HepG2 (cell line): ENCODE results near the gene ROM1. TPM values are rescaled to one million over a fixed set of nuclear protein-coding genes. Genes with fewer than 3 reads are reported as not detected.

Experiments used
- BCL6 ChIP-seq: IDR thresholded peaks from 2 replicates; pipeline ENCODE4 v1.6.1; 2016; ENCODE audit warnings: missing genetic modification reagents, missing compliant biosample characterization
- FOXP4 ChIP-seq: sonication (generic); formaldehyde crosslinking; IDR thresholded peaks from 2 replicates; pipeline ENCODE4 v1.4.0; 2020; ENCODE audit warnings: missing genetic modification reagents
- GATAD2A ChIP-seq: IDR thresholded peaks from 2 replicates; pipeline ENCODE4 v1.6.1; 2016
- GMEB1 ChIP-seq: sonication (generic); formaldehyde crosslinking; IDR thresholded peaks from 2 replicates; pipeline ENCODE4 v1.5.1; 2020; ENCODE audit warnings: missing genetic modification reagents, mild to moderate bottlenecking, borderline replicate concordance
- MYPOP ChIP-seq: sonication (generic); formaldehyde crosslinking; IDR thresholded peaks from 2 replicates; pipeline ENCODE4 v1.8.1; 2023; ENCODE audit warnings: mild to moderate bottlenecking, moderate library complexity, missing genetic modification reagents
- NFKB2 ChIP-seq: sonication (generic); formaldehyde crosslinking; IDR thresholded peaks from 2 replicates; pipeline ENCODE4 v1.4.0; 2020; ENCODE audit warnings: missing genetic modification reagents, borderline replicate concordance
- NPAS2 ChIP-seq: sonication (generic); formaldehyde crosslinking; IDR thresholded peaks from 2 replicates; pipeline ENCODE4 v1.8.0; 2022; ENCODE audit warnings: mild to moderate bottlenecking, missing genetic modification reagents, borderline replicate concordance
- PHB2 ChIP-seq: fragments of 450-650 bp; IDR thresholded peaks from 2 replicates; pipeline ENCODE4 v1.6.1; 2018; ENCODE audit not compliant: partially characterized antibody
- SMC3 ChIP-seq: IDR thresholded peaks from 2 replicates; pipeline ENCODE4 v1.6.1; 2011; ENCODE audit warnings: low read length, improper control_type of control experiment
- TEAD2 ChIP-seq: sonication (generic); formaldehyde crosslinking; IDR thresholded peaks from 2 replicates; pipeline ENCODE4 v1.9.0; 2021; ENCODE audit warnings: missing genetic modification reagents
- ZBTB10 ChIP-seq: sonication (generic); formaldehyde crosslinking; IDR thresholded peaks from 2 replicates; pipeline ENCODE4 v1.4.0; 2020; ENCODE audit warnings: missing genetic modification reagents, borderline replicate concordance
- ZBTB42 ChIP-seq: sonication (generic); formaldehyde crosslinking; IDR thresholded peaks from 2 replicates; pipeline ENCODE4 v1.5.0; 2020; ENCODE audit warnings: mild to moderate bottlenecking, missing genetic modification reagents
- ZBTB44 ChIP-seq: sonication (generic); formaldehyde crosslinking; IDR thresholded peaks from 2 replicates; pipeline ENCODE4 v1.4.0; 2020; ENCODE audit warnings: missing genetic modification reagents
- ZBTB8A ChIP-seq: sonication (generic); formaldehyde crosslinking; IDR thresholded peaks from 2 replicates; pipeline ENCODE4 v1.4.0; 2020; ENCODE audit warnings: mild to moderate bottlenecking, low read depth, missing genetic modification reagents, borderline replicate concordance
- ZNF274 ChIP-seq: sonication (generic); formaldehyde crosslinking; IDR thresholded peaks from 2 replicates; pipeline ENCODE4 v1.5.1; 2020; ENCODE audit warnings: mild to moderate bottlenecking, missing genetic modification reagents
- ZNF552 ChIP-seq: sonication (generic); formaldehyde crosslinking; IDR thresholded peaks from 2 replicates; pipeline ENCODE4 v1.9.0; 2022; ENCODE audit warnings: missing genetic modification reagents, mild to moderate bottlenecking, borderline replicate concordance
- ZNF567 ChIP-seq: sonication (generic); formaldehyde crosslinking; IDR thresholded peaks from 2 replicates; pipeline ENCODE4 v1.8.1; 2023; ENCODE audit warnings: mild to moderate bottlenecking, missing genetic modification reagents, borderline replicate concordance
- ZNF614 ChIP-seq: IDR thresholded peaks from 2 replicates; pipeline ENCODE4 v1.6.1; 2018; ENCODE audit warnings: missing biosample characterization, missing genetic modification reagents, inconsistent platforms, borderline replicate concordance
- ZNF629 ChIP-seq: sonication (generic); formaldehyde crosslinking; conservative IDR thresholded peaks from 2 replicates; pipeline ENCODE4 v1.5.0; 2020; ENCODE audit warnings: missing genetic modification reagents
- polyA plus RNA-seq, 8 experiments: library from polyadenylated mRNA; depleted of rRNA in 3 of 8; stranded (reverse) in 7 of 8; unstranded in 1 of 8; fragments of >200 nt; fragmentation: Illumina TruSeq in 4 of 8; extraction: Trizol in 4 of 8; gene quantifications; 2 replicates each; pipeline versions ENCODE4 v1.2.1 to v1.2.3, GENCODE V29; 2011 to 2016; ENCODE audit warnings: low read depth in 4 of 8, missing spikeins in 1 of 8, mixed read lengths in 1 of 8; ENCODE audit not compliant: insufficient read depth in 1 of 8
- total RNA-seq, 5 experiments: library from RNA; depleted of rRNA; stranded (reverse); fragments of >200 nt; fragmentation: Illumina TruSeq; extraction: Trizol; gene quantifications; 2 replicates each; pipeline ENCODE4 v1.2.3, GENCODE V29; 2016; ENCODE audit warnings: low read depth in 1 of 5

The ROM1 gene
- total and polyA plus RNA-seq, 2 of the 13 experiments (the other 11 are each of a cell fraction or from before 2014, with no cell fraction given): 1.2 to 2.4 TPM

GRCh38 chr11:62645946-62646824, 33.1 kb downstream of the ROM1 start, which contains the start of gene GANAB (continued):
- TF ChIP-seq NPAS2 (CRISPR knock-in tag) (no peak), FOXP4 (CRISPR knock-in tag) (no peak), BCL6 (CRISPR knock-in tag) (peak; percentile 39; the same call in 1 of the 2 replicates), SMC3 (no peak), ZNF274 (CRISPR knock-in tag) (no peak), GMEB1 (peak; percentile 87), TEAD2 (CRISPR knock-in tag) (no peak), PHB2 (no peak), ZNF552 (CRISPR knock-in tag) (no peak), ZBTB44 (CRISPR knock-in tag) (no peak), ZBTB10 (no peak; the same call in 1 of the 2 replicates), ZNF614 (CRISPR knock-in tag) (peak; percentile 16; the same call in 1 of the 2 replicates), ZBTB8A (CRISPR knock-in tag) (peak; percentile 62; the same call in 1 of the 2 replicates), MYPOP (CRISPR knock-in tag) (peak; percentile 57; the same call in 1 of the 2 replicates), ZNF567 (CRISPR knock-in tag) (no peak), NFKB2 (CRISPR knock-in tag) (peak; percentile 21; the same call in 1 of the 2 replicates), ZBTB42 (CRISPR knock-in tag) (peak; percentile 82; the same call in 1 of the 2 replicates), GATAD2A (CRISPR knock-in tag) (no peak), ZNF629 (CRISPR knock-in tag) (no peak)
